NCI-H2029 (cell line): ENCODE results near the gene GDNF.

Experiments used
- DNase-seq: peaks from one replicate; lab custom pipeline; 2025; lab: John Stamatoyannopoulos, UW

The GDNF gene

DNA sequence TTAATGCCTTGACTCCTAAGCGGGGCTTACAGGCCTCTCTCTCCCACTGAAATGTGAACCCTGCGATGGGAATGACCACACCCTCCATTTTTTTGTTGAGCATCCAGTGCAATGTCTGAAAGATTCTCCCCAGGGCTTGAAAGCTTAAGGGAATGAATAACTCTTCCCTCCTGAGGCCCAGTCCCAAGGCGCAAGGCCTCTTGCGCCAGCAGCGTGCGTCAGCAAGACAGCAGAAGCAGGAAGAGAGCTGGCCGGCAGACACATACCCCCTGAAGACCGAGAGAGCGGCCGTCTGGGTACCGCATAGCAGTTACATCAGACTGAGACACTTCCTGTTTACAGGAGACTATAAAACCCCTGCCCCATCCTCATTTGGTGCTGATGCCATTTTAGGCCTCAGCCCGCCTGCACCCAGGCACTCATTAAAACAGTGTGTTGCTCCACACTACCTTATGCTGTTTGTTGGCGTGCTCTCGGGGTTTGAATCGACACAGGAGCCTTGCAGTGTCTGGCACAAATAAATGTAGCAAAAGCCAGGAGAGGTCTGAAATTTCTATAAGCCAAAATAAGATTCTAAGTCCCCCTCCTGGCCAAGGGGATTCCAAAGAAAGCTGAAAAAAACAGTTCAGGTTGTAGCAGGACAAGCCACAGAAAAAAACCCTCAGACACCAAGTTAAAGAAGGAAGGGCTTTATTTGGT lies 62.3 kb downstream of the GDNF start:
- no peak for DNase-seq

DNA sequence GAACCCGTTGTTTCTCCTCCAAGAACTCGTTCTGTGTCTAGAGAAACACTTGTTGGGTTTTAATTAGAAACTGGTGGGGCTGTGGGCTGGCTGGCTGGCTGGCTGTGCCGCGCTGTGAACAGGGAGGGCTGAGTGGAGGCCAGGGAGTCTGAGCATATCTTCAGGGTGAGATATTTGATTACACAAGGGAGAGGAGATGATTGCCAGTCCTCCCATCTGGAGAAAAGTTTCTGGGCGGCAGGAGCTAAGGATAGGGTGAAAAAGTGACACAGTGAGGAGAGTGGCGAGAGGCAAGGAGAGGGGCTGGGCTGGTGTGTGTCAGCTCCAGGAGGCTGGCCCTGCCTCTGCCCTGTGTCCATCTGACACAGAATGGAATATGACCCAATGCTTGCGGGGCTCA lies 63.0 kb downstream of the GDNF start:
- no peak for DNase-seq

DNA sequence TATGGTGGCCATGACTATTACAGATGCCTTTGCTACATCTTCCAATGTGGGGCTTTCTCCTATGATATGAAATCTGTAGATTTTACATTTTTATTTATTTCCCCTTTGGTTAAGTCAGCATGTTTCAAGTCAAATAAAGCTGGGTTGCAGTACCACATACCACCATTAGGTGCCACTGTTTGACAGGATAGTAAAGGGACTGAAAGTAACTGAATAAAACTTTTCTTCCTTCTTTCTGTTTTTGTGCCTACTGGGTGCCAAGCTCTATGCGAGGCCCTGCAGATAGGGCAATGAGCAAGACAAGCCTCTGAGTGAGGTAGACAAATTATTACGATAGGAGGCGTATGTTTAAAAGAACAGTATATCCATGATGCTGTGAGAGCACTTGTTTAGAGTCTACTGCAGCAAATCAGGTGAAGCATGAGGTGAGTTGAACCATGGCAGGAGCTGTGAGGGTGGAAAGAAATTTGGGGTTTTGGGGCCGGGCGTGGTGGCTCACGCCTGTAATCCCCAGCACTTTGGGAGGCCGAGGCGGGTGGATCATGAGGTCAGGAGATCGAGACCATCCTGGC lies 64.8 kb downstream of the GDNF start:
- no peak for DNase-seq

DNA sequence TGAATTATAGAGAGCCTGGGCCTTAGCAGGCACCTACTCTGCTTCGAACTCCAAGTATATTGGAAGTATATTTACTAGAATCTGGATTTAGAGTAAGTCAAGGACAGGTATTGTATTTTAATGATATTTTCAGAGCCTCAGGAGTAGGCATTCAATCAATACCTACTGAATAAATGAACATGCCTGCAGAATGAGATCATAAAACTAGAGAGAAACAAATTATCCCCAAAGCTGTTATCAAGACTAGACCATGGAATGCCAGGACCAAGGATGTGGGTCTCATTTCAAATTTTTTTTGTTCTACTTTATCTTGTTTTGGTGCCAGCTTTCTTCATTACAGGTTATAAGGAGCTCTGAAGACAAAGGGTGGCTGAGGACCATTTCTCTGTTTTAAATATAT lies 66.0 kb downstream of the GDNF start:
- DNase-seq, result no peak

DNA sequence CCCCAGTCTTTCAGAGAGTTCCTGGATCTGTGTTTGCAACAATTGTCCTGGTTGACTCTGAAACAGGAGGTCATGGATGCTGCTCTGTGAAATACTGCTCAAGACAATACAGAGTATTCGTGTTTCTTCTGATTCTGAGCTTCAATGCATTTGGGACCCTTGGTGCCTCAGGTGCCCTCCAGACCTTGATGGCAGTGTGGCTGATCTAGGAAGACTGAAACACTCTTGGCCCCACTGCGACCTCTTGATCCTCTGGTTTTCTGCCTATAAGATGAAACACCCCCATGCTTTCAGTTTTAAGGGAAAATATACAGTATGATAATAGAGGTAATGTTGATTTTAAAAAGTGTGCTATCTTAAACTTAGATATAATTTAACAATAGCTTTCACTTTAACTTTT lies 67.6 kb downstream of the GDNF start:
- DNase-seq, result no peak

DNA sequence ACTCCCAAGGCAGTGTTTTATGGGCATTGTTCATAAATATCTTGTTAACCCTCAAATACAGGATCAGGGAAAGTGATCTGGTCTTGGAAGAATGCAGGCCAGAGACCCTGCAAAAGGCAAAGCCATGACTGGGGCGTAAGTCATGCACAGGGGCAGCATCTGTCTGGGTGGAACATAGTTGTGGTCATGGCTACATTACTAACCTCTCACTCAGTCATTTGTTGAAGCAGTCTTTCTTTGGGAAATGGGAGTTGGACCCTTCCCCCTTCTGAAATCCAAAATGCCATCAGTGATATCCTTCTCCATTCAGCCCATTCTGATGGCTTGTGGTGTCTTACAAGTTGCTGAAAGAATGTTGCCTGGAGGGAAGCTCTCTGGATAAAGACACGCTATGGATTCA lies 68.1 kb downstream of the GDNF start:
- no peak for DNase-seq

DNA sequence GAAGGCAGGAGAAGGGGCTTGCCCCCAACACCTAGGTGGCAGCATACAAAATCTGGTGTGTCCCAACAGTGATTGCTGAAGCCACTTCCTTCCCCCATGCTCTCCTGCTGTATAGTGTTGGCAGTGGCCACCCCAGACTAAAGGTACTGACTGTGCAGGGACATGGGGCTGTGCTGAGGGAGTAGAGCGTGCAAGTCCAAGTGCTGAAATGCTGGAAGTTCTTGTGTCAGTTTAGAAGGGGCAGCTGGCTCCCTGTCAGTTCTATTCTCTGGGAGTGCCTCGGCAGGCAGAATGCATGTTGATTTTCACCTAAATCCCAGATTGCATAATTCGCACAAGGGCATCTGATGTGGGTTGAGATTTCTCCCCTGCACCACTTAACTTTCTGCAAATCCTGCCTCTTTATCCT lies 68.6 kb downstream of the GDNF start:
- DNase-seq, result no peak

DNA sequence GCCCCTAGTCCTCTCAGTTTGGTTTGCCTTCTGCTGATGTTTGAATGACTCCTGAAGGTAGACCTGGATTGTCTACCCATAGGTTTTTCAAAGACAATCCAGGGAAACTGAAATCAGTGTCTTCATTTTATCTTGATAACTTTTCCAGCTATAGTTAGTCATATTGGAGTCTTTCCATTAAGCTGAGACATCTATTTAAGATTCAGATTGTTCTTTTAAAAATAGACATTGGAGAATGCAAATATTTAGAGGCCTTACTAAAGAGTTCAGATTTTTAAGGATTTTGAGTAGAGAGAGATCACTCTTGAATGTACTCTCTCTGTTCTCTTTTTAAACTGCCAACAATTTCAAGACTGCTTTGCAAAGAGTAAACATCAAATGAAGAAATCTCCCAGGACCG lies 69.1 kb downstream of the GDNF start:
- DNase-seq, result no peak

DNA sequence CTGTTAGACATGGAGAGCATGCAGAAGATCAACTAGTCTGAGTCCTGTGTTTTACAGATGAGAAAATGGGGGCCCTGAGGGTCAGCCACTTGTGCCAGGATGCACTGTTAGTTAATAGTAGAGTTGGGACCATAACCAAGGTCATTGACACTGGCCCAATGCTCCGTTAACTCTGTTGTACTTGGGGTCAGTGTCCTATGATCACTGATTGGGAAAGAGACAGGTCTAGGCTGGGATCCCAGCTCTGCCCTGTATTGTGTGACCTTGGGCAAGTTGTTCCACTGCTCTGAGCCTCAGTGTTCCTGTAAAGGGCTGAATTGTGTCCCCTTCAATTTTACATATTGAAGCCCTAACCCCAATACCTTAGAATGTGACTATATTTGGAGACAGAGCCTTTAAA lies 70.0 kb downstream of the GDNF start:
- no peak for DNase-seq

DNA sequence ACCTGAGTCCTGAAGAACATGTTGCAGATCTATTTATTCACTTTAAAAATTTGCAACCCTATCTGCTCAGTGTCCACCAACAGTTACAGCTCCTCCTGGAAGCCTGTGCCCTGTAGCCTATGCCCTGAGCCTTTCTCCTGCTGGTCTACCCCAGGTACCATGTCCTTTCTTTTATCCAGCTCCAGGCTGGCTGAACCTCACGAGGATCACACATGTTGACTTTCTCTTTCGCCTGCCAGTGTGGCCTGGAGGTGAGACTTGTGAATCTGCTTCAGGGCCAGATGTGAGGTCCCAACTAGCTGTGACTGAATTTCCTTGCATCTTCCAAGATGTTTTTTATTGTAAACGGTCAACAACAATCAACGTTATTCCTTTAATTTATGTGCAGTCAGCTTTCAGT lies 70.7 kb downstream of the GDNF start:
- no peak for DNase-seq

DNA sequence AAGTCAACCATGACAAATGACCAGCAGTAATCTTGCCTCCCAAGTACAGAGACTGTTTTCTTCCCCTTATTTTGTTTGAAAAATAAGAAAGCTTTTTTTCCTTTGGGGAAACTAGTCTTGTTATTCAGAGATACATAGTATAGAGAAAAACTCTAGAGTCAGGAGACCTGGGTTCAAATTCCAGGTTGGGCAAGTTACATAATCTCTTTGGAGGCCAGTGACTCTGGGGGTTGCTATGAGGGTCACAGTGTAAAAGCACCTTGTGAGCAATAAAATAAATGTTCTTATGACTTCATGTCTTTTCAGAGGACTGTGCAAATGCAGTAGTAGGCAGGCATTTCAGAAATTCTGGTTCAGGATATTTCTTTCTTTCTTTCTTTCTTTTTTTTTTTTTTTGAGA lies 71.5 kb downstream of the GDNF start:
- DNase-seq, result no peak

DNA sequence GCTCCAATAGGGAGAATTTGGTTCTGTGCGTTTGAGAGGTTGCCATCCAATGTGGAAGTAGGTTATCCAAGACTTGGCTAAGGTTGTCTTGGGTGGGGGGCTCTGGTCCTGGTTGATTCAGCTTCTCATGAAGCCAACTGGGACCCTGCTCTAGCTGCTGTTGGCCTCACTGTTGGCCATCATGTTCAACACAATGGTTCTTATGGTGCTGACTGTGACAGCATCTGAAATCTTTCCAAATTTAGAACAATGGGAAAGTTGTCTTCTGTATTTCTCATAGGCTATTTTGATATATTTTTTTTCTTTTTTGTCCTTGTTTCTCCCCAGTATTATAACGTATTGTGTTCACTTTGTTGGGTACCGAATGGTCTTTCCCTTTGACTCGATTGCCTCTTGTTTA lies 71.9 kb downstream of the GDNF start:
- DNase-seq, result no peak

DNA sequence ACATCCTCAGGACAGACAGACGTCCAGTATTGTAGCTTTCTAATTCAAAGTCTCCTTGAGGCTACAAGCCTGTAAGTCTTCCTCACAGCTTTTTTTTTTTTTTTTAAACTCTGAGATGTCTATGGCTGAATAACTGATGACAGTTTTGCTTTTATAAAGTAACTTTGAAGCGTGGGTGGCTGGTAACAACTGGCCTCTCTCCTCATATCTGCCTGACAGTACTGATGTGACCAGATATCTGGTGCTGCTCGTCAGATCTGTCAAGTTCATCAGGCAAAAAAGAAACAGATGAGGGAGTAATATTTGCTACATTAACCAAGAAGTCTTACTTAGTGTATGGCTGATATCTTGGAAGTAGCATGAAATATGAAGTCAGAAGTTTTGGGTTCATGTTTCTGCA lies 72.6 kb downstream of the GDNF start:
- DNase-seq, result no peak
